K562 (cell line): ENCODE data around the gene LASP1. TPM values are rescaled to one million over a fixed set of nuclear protein-coding genes. Genes with fewer than 3 reads are reported as not detected.

Experiments used
- ATAC-seq: fragments of 200-7000 bp; cut with Tn5 transposase; 3 replicates; pipeline ENCODE4 v1.9.1; 2020; ENCODE audit warnings: moderate library complexity
- BruUV-seq: library from RNA; stranded (reverse); fragments of 400-500 nt; replicated peaks from 2 replicates; lab custom pipeline; 2021; lab: Mats Ljungman, UMichigan
- CTCF ChIA-PET: fragments of 300-600 bp; formaldehyde crosslinking; extraction: SDS; loops from one replicate; lab custom pipeline; 2021; ENCODE audit warnings: low intra/inter-chr PET ratio; lab: Yijun Ruan, JAX
- POLR2A ChIA-PET: fragments of 300-600, 350-650 bp; sonication (Branson Sonifier 250); formaldehyde crosslinking; extraction: SDS; loops from one replicate; lab custom pipeline; 2021; ENCODE audit warnings: antibody characterized with exemption, inconsistent platforms; lab: Yijun Ruan, JAX
- DNase-seq, 4 experiments: peaks; one replicate each; pipeline versions ENCODE4 v3.0.0 to v3.0.0-alpha.2; 2011 to 2018; ENCODE audit warnings: low spot score in 3 of 4, mixed read lengths in 3 of 4; ENCODE audit errors: extremely low read depth in 1 of 4
- FAIRE-seq: peaks from 2 replicates; lab custom pipeline; 2011; peaks lifted over from hg19 to GRCh38; lab: Jason Lieb, UNC
- H2AFZ ChIP-seq: 2 replicates; pipeline ENCODE4 v1.6.0; 2011; ENCODE audit warnings: low read depth, low read length, control low read depth, inconsistent platforms
- H3K27ac ChIP-seq: fragments of 200-600 bp; 3 replicates; pipeline ENCODE4 v1.8.0; 2011; ENCODE audit warnings: low read depth, mild to moderate bottlenecking, control low read depth, inconsistent platforms, low read length, moderate library complexity, mixed read lengths; ENCODE audit errors: extremely low read depth
- H3K27me3 ChIP-seq, 2 experiments: fragments of 300-600 bp in 1 of 2; 2 replicates in 1 of 2; 3 replicates in 1 of 2; pipeline versions ENCODE4 v1.6.0 to v1.8.0; 2011; ENCODE audit warnings: inconsistent platforms in 2 of 2, low read length in 2 of 2, mild to moderate bottlenecking in 1 of 2, mixed read lengths in 1 of 2, moderate library complexity in 1 of 2; ENCODE audit not compliant: control insufficient read depth in 2 of 2, insufficient read depth in 2 of 2
- H3K36me3 ChIP-seq: fragments of 300-600 bp; 3 replicates; pipeline ENCODE4 v1.8.0; 2011; ENCODE audit warnings: mild to moderate bottlenecking, low read length, inconsistent platforms; ENCODE audit not compliant: control insufficient read depth, insufficient read depth
- H3K4me1 ChIP-seq, 2 experiments: fragments of 200-600 bp in 1 of 2; replicated peaks in 1 of 2; 2 replicates in 1 of 2; 3 replicates in 1 of 2; pipeline versions ENCODE4 v1.5.1 to v1.8.0; 2011; ENCODE audit warnings: inconsistent platforms in 2 of 2, low read length in 2 of 2, mild to moderate bottlenecking in 1 of 2, mixed read lengths in 1 of 2, moderate library complexity in 1 of 2; ENCODE audit not compliant: control insufficient read depth in 2 of 2, insufficient read depth in 2 of 2
- H3K4me2 ChIP-seq: 2 replicates; pipeline ENCODE4 v1.6.1; 2011; ENCODE audit warnings: low read length, control low read depth, inconsistent platforms, mixed read lengths; ENCODE audit not compliant: insufficient read depth
- H3K4me3 ChIP-seq: fragments of 200-600 bp; sonication (generic), shearing (Covaris generic); 2 replicates; pipeline ENCODE4 v1.5.1; 2016; ENCODE audit warnings: control low read depth, inconsistent platforms
- H3K79me2 ChIP-seq: fragments of 200-600 bp; 3 replicates; pipeline ENCODE4 v1.8.0; 2011; ENCODE audit warnings: low read length, inconsistent platforms; ENCODE audit not compliant: control insufficient read depth, insufficient read depth
- H3K9ac ChIP-seq, 2 experiments: 2 replicates each; pipeline versions ENCODE4 v1.6.0 to v1.6.1; 2011; ENCODE audit warnings: low read depth in 2 of 2, low read length in 2 of 2, control low read depth in 1 of 2, inconsistent platforms in 1 of 2, mild to moderate bottlenecking in 1 of 2, mixed read lengths in 1 of 2; ENCODE audit not compliant: insufficient read depth in 1 of 2
- H3K9me1 ChIP-seq: one replicate; pipeline ENCODE4 v1.6.0; 2011; ENCODE audit warnings: inconsistent platforms, mild to moderate bottlenecking, low read length, moderate library complexity; ENCODE audit not compliant: control insufficient read depth, insufficient read depth
- H3K9me3 ChIP-seq: replicated peaks from 2 replicates; pipeline ENCODE4 v1.5.1; 2011; ENCODE audit warnings: low read depth, low read length, inconsistent platforms; ENCODE audit not compliant: control insufficient read depth, insufficient read depth
- H4K20me1 ChIP-seq: replicated peaks from 2 replicates; pipeline ENCODE4 v1.6.1; 2011; ENCODE audit warnings: low read length, inconsistent platforms, mixed read lengths; ENCODE audit not compliant: control insufficient read depth, insufficient read depth
- BCL6 ChIP-seq: fragments of 250-450 bp; sonication (Bioruptor Pico); IDR thresholded peaks from 2 replicates; pipeline ENCODE4 v1.4.0; 2020
- CBFA2T2 ChIP-seq: fragments of 450-650 bp; conservative IDR thresholded peaks from 2 replicates; pipeline ENCODE4 v1.6.1; 2017; ENCODE audit warnings: mild to moderate bottlenecking
- CHD4 ChIP-seq: fragments of 200-600 bp; sonication (generic); IDR thresholded peaks from 3 replicates; pipeline ENCODE4 v1.6.1; 2012; ENCODE audit warnings: low read depth, mild to moderate bottlenecking, mixed read lengths, low read length, inconsistent platforms; ENCODE audit not compliant: insufficient read depth, insufficient replicate concordance, poor library complexity, severe bottlenecking
- EGR1 ChIP-seq: fragments of 450-650 bp; conservative IDR thresholded peaks from 2 replicates; pipeline ENCODE4 v1.6.1; 2017; ENCODE audit warnings: mild to moderate bottlenecking
- FOXJ2 ChIP-seq: fragments of 200-800 bp; sonication (Bioruptor generic); IDR thresholded peaks from 2 replicates; pipeline ENCODE4 v1.6.1; 2016; ENCODE audit warnings: missing genetic modification characterization, missing compliant biosample characterization
- PTBP1 ChIP-seq: fragments of 200-400 bp; formaldehyde crosslinking; IDR thresholded peaks from 2 replicates; pipeline ENCODE4 v1.6.1; 2017; ENCODE audit warnings: low read depth, low read length
- RUNX1 ChIP-seq: sonication (generic); IDR thresholded peaks from 2 replicates; pipeline ENCODE4 v1.6.1; 2016; ENCODE audit warnings: antibody characterized with exemption, low read depth
- in situ Hi-C: fragments of 300-500 bp; cut with MboI; formaldehyde crosslinking; loops from 4 replicates; pipeline ENCODE4 v1.15.0; 2018; ENCODE audit warnings: inconsistent platforms, mixed read lengths
- intact Hi-C: fragments of 100-400 bp; cut with micrococcal nuclease; formaldehyde crosslinking; loops from 2 replicates; pipeline ENCODE4 v1.14.2; 2022
- polyA plus RNA-seq, 8 experiments: library from polyadenylated mRNA; depleted of rRNA in 4 of 8; stranded (reverse) in 5 of 8; unstranded in 3 of 8; fragments of >200 nt; fragmentation: Nextera tagmentation in 2 of 8; fragmentation: Illumina TruSeq in 1 of 8; extraction: Ambion mirVana in 2 of 8; extraction: Trizol in 1 of 8; gene quantifications; 2 replicates each; pipeline versions ENCODE4 v1.2.1 to v1.2.3, GENCODE V29; 2011 to 2014; ENCODE audit warnings: inconsistent platforms in 1 of 8, missing spikeins in 1 of 8
- total RNA-seq, 7 experiments: library from RNA; depleted of rRNA in 6 of 7; stranded (reverse); fragments of >200 nt in 6 of 7; fragmentation: Illumina TruSeq in 2 of 7; extraction: Trizol in 2 of 7; gene quantifications; 2 replicates each; pipeline versions ENCODE4 v1.2.1 to v1.2.3, GENCODE V29; 2011 to 2021; ENCODE audit warnings: low replicate concordance in 1 of 7
- TF ChIP-seq, protein P1 (sequence below): fragments of 450-650 bp; IDR thresholded peaks from 2 replicates; pipeline ENCODE4 v1.6.1; 2018; ENCODE audit warnings: mild to moderate bottlenecking, low read depth; ENCODE audit not compliant: partially characterized antibody

The LASP1 gene
- total and polyA plus RNA-seq, 9 of the 15 experiments (the other 6 are each of a cell fraction or from before 2014, with no cell fraction given): 23.0 to 125 (median 55.3) TPM

DNA sequence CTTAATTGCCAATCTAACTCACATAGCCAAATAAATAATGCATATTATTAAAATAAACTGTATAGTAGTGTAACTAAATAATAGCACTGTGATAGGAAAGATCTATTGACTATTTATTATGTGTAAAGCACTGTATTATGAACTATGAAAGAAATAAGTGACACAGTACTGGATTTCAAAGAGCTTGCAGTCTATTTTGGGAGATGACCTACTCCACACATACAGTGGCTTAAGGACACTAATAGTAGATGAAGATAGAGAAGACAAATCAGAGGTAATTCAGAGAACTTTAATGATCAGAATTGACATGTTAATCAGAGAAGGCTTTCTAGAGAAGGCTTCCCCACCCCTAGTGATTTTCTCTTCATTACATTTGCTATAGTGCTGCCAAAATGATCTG, 70.1 kb downstream of the LASP1 start:
- POLR2A ChIA-PET: interaction anchor here (0.6 kb wide), 1 partner anchor 110 kb away, joined by 3 read pairs; no protein-coding TSS in a partner anchor
- BruUV-seq: no TSS peak

More for the DNA sequence above, 70.1 kb downstream of the LASP1 start:
- no peak overlapping the region for H3K4me3 ChIP-seq
- TF ChIP-seq PTBP1 (no peak), BCL6 (no peak), RUNX1 (no peak), EGR1 (no peak), FOXJ2 (no peak), CHD4 (no peak), CBFA2T2 (no peak)
- TF ChIP-seq, protein P1, sequence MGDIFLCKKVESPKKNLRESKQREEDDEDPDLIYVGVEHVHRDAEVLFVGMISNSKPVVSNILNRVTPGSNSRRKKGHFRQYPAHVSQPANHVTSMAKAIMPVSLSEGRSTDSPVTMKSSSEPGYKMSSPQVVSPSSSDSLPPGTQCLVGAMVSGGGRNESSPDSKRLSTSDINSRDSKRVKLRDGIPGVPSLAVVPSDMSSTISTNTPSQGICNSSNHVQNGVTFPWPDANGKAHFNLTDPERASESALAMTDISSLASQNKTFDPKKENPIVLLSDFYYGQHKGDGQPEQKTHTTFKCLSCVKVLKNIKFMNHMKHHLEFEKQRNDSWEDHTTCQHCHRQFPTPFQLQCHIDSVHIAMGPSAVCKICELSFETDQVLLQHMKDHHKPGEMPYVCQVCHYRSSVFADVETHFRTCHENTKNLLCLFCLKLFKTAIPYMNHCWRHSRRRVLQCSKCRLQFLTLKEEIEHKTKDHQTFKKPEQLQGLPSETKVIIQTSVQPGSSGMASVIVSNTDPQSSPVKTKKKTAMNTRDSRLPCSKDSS: no peak
- H3K4me1 ChIP-seq: no peaks in the 10 kb centered on the region
- no peak for ATAC-seq
- no peaks in the 10 kb centered on the region for H3K36me3 ChIP-seq
- H3K27me3 ChIP-seq: no peaks in the 10 kb centered on the region
- no peak for DNase-seq
- intact Hi-C loops (no loop called here), in situ Hi-C loops (no loop called here)
- no peak overlapping the region for H3K4me2 ChIP-seq
- H3K9me3 ChIP-seq: no peaks in the 10 kb centered on the region
- H4K20me1 ChIP-seq: no peaks in the 10 kb centered on the region
- no peaks in the 10 kb centered on the region for H3K9me1 ChIP-seq
- CTCF ChIA-PET: no interaction called here
- no peak overlapping the region for H3K27ac ChIP-seq
- no peak overlapping the region for H2AFZ ChIP-seq
- FAIRE-seq: no peak
- no peak overlapping the region for H3K9ac ChIP-seq
- no peaks in the 10 kb centered on the region for H3K79me2 ChIP-seq
